HepG2 (cell line): ENCODE results near the gene PGK1. TPM values are rescaled to one million over a fixed set of nuclear protein-coding genes. Genes with fewer than 3 reads are reported as not detected.
A peak's percentile ranks its signal among the peaks of the same experiment; 100 is the strongest.

Experiments used
- EP300 ChIP-seq, 3 experiments: sonication (generic) in 1 of 3; formaldehyde crosslinking in 1 of 3; IDR thresholded peaks; 2 replicates each; pipeline versions ENCODE4 v1.5.1 to v1.6.1; 2011 to 2020; ENCODE audit warnings: low read depth in 2 of 3, low read length in 2 of 3, borderline replicate concordance in 1 of 3, improper control_type of control experiment in 1 of 3, mild to moderate bottlenecking in 1 of 3, missing genetic modification reagents in 1 of 3, moderate library complexity in 1 of 3
- ETV5 ChIP-seq: IDR thresholded peaks from 2 replicates; pipeline ENCODE4 v1.6.1; 2018; ENCODE audit warnings: missing biosample characterization, missing genetic modification reagents, inconsistent platforms, borderline replicate concordance
- KLF15 ChIP-seq: sonication (generic); formaldehyde crosslinking; IDR thresholded peaks from 2 replicates; pipeline ENCODE4 v1.8.1; 2023; ENCODE audit warnings: borderline replicate concordance, mild to moderate bottlenecking, inconsistent platforms, missing genetic modification reagents, mixed read lengths
- MXD3 ChIP-seq: IDR thresholded peaks from 2 replicates; pipeline ENCODE4 v1.6.1; 2016; ENCODE audit warnings: mild to moderate bottlenecking, missing biosample characterization, missing genetic modification reagents
- POLR2G ChIP-seq: fragments of 200-400 bp; formaldehyde crosslinking; IDR thresholded peaks from 2 replicates; pipeline ENCODE4 v1.6.1; 2018; ENCODE audit warnings: mild to moderate bottlenecking, low read depth, low read length, moderate library complexity
- ZFY ChIP-seq: sonication (generic); formaldehyde crosslinking; IDR thresholded peaks from 2 replicates; pipeline ENCODE4 v1.4.0; 2020; ENCODE audit warnings: missing genetic modification reagents
- ZNF232 ChIP-seq: sonication (generic); formaldehyde crosslinking; IDR thresholded peaks from 2 replicates; pipeline ENCODE4 v1.4.0; 2020; ENCODE audit warnings: missing genetic modification reagents, borderline replicate concordance
- ZNF44 ChIP-seq: sonication (generic); formaldehyde crosslinking; IDR thresholded peaks from 2 replicates; pipeline ENCODE4 v1.5.1; 2020; ENCODE audit warnings: mild to moderate bottlenecking, missing genetic modification reagents
- ZNF557 ChIP-seq: sonication (generic); formaldehyde crosslinking; IDR thresholded peaks from 2 replicates; pipeline ENCODE4 v1.4.0; 2020; ENCODE audit warnings: missing genetic modification reagents
- ZNF609 ChIP-seq: sonication (generic); formaldehyde crosslinking; IDR thresholded peaks from 2 replicates; pipeline ENCODE4 v1.4.0; 2020; ENCODE audit warnings: mild to moderate bottlenecking, missing genetic modification reagents, borderline replicate concordance
- polyA plus RNA-seq, 8 experiments: library from polyadenylated mRNA; depleted of rRNA in 3 of 8; stranded (reverse) in 7 of 8; unstranded in 1 of 8; fragments of >200 nt; fragmentation: Illumina TruSeq in 4 of 8; extraction: Trizol in 4 of 8; gene quantifications; 2 replicates each; pipeline versions ENCODE4 v1.2.1 to v1.2.3, GENCODE V29; 2011 to 2016; ENCODE audit warnings: low read depth in 4 of 8, missing spikeins in 1 of 8, mixed read lengths in 1 of 8; ENCODE audit not compliant: insufficient read depth in 1 of 8
- total RNA-seq, 5 experiments: library from RNA; depleted of rRNA; stranded (reverse); fragments of >200 nt; fragmentation: Illumina TruSeq; extraction: Trizol; gene quantifications; 2 replicates each; pipeline ENCODE4 v1.2.3, GENCODE V29; 2016; ENCODE audit warnings: low read depth in 1 of 5
- TF ChIP-seq, protein P1 (sequence below): sonication (generic); formaldehyde crosslinking; IDR thresholded peaks from 2 replicates; pipeline ENCODE4 v1.5.1; 2020; ENCODE audit warnings: missing genetic modification reagents, mild to moderate bottlenecking, borderline replicate concordance
- TF ChIP-seq, protein P2 (sequence below): IDR thresholded peaks from 2 replicates; pipeline ENCODE4 v1.6.1; 2016; ENCODE audit warnings: mild to moderate bottlenecking
- TF ChIP-seq, protein P3 (sequence below): sonication (generic); formaldehyde crosslinking; IDR thresholded peaks from 2 replicates; pipeline ENCODE4 v1.8.1; 2022; ENCODE audit warnings: mild to moderate bottlenecking, missing genetic modification reagents

PGK1 gene
- total and polyA plus RNA-seq, 2 of the 13 experiments (the other 11 are each of a cell fraction or from before 2014, with no cell fraction given), result 325 to 1,274 TPM

DNA sequence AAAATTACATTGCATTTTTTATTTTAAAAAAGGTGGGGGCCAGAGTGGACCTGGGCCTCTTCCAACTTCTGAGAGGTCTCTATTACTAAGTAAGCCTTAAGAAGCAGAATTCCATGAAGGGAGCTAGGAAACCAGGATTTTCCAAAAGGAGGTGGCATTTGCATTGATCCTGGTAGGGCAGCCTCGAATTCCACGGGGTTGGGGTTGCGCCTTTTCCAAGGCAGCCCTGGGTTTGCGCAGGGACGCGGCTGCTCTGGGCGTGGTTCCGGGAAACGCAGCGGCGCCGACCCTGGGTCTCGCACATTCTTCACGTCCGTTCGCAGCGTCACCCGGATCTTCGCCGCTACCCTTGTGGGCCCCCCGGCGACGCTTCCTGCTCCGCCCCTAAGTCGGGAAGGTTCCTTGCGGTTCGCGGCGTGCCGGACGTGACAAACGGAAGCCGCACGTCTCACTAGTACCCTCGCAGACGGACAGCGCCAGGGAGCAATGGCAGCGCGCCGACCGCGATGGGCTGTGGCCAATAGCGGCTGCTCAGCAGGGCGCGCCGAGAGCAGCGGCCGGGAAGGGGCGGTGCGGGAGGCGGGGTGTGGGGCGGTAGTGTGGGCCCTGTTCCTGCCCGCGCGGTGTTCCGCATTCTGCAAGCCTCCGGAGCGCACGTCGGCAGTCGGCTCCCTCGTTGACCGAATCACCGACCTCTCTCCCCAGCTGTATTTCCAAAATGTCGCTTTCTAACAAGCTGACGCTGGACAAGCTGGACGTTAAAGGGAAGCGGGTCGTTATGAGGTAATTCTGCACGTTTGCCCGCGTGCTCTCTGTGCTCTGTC lies at the start of gene PGK1 (continued):
- TF ChIP-seq, protein P1, sequence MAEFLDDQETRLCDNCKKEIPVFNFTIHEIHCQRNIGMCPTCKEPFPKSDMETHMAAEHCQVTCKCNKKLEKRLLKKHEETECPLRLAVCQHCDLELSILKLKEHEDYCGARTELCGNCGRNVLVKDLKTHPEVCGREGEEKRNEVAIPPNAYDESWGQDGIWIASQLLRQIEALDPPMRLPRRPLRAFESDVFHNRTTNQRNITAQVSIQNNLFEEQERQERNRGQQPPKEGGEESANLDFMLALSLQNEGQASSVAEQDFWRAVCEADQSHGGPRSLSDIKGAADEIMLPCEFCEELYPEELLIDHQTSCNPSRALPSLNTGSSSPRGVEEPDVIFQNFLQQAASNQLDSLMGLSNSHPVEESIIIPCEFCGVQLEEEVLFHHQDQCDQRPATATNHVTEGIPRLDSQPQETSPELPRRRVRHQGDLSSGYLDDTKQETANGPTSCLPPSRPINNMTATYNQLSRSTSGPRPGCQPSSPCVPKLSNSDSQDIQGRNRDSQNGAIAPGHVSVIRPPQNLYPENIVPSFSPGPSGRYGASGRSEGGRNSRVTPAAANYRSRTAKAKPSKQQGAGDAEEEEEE (CRISPR knock-in tag), result no peak
- 0 out of 2 replicates have a peak, but pooled peaks have one; percentile 35 for TF ChIP-seq KLF15
- TF ChIP-seq, protein P2, sequence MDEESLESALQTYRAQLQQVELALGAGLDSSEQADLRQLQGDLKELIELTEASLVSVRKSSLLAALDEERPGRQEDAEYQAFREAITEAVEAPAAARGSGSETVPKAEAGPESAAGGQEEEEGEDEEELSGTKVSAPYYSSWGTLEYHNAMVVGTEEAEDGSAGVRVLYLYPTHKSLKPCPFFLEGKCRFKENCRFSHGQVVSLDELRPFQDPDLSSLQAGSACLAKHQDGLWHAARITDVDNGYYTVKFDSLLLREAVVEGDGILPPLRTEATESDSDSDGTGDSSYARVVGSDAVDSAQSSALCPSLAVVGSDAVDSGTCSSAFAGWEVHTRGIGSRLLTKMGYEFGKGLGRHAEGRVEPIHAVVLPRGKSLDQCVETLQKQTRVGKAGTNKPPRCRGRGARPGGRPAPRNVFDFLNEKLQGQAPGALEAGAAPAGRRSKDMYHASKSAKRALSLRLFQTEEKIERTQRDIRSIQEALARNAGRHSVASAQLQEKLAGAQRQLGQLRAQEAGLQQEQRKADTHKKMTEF (CRISPR knock-in tag), result peak; percentile 83; the same call in 1 of the 2 replicates
- TF ChIP-seq MXD3 (CRISPR knock-in tag), result peak; percentile 65; the same call in 1 of the 2 replicates
- TF ChIP-seq EP300 (IDR thresholded peaks at IDR 0.05; ENCODE audit: low read depth in 2 of 2, low read length in 2 of 2), result peak in 1 of 2 experiments; percentile 70; a peak in 1 of 4 replicates
- TF ChIP-seq EP300 (CRISPR knock-in tag; IDR thresholded peaks at IDR 0.05; ENCODE audit: borderline replicate concordance), result no peak; the same call in 1 of the 2 replicates
- peak; percentile 99 for TF ChIP-seq ETV5
- no peak for TF ChIP-seq ZNF44 (CRISPR knock-in tag)
- TF ChIP-seq ZFY (CRISPR knock-in tag), result peak; percentile 46; the same call in 1 of the 2 replicates
- peak; percentile 85 for TF ChIP-seq ZNF609 (CRISPR knock-in tag)
- peak; percentile 58; the same call in 1 of the 2 replicates for TF ChIP-seq ZNF232 (CRISPR knock-in tag)
- TF ChIP-seq ZNF557 (CRISPR knock-in tag), result peak; percentile 67; the same call in 1 of the 2 replicates
- TF ChIP-seq, protein P3, sequence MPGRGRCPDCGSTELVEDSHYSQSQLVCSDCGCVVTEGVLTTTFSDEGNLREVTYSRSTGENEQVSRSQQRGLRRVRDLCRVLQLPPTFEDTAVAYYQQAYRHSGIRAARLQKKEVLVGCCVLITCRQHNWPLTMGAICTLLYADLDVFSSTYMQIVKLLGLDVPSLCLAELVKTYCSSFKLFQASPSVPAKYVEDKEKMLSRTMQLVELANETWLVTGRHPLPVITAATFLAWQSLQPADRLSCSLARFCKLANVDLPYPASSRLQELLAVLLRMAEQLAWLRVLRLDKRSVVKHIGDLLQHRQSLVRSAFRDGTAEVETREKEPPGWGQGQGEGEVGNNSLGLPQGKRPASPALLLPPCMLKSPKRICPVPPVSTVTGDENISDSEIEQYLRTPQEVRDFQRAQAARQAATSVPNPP (CRISPR knock-in tag), result peak; percentile 49; the same call in 1 of the 2 replicates
- peak; percentile 92 for TF ChIP-seq POLR2G
